GM23248 (cell line): ENCODE measurements around the gene DCLRE1B.

Experiments
- EZH2 ChIP-seq: fragments of 200-600 bp; sonication (generic); IDR thresholded peaks from 2 replicates; pipeline ENCODE4 v1.6.1; 2018; ENCODE audit warnings: antibody characterized with exemption, mild to moderate bottlenecking; ENCODE audit not compliant: insufficient read depth, poor library complexity, severe bottlenecking
- EZH2phosphoT487 ChIP-seq: fragments of 200-600 bp; sonication (generic); IDR thresholded peaks from 2 replicates; pipeline ENCODE4 v1.6.1; 2018; ENCODE audit warnings: antibody characterized with exemption, moderate library complexity, mild to moderate bottlenecking, low read depth; ENCODE audit not compliant: insufficient read depth

DNA sequence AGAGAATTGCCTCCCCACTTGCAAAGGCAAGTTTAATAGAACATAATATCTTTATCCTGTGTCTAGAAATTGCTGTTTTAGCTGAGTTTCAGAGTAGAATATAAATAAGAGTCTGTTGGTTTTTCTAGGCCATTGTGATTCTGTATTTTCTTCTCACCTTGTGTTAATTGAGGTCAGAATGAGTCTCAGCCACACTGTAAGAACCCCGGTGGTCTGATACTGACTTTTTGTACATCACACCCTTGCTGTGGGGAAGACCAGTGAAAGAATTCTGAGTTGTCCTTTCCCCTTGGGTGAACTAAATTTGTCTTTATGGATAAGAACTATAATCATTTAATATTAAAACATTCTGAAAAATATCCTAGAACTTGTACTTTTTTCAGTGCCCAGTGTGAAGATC, 30.8 kb downstream of the DCLRE1B start:
- TF ChIP-seq EZH2 (no peak), EZH2phosphoT487 (no peak)
